Endodermal cell (in vitro differentiated cells): ENCODE results near the gene ZIC5. TPM values are rescaled to one million over a fixed set of nuclear protein-coding genes. Genes with fewer than 3 reads are reported as not detected.

ENCODE experiments used
- DNase-seq: peaks from one replicate; pipeline ENCODE4 v3.0.0-alpha.2; 2017
- H3K27ac ChIP-seq: 2 replicates; pipeline ENCODE4 v1.5.1; 2013; ENCODE audit warnings: mild to moderate bottlenecking, low read depth, low read length, moderate library complexity
- H3K27me3 ChIP-seq: 2 replicates; pipeline ENCODE4 v1.6.1; 2013; ENCODE audit warnings: mild to moderate bottlenecking, low read length, moderate library complexity; ENCODE audit not compliant: insufficient read depth, control insufficient read depth, poor library complexity, severe bottlenecking
- H3K36me3 ChIP-seq: 2 replicates; pipeline ENCODE4 v1.7.0; 2013; ENCODE audit warnings: mild to moderate bottlenecking, low read length, moderate library complexity; ENCODE audit not compliant: control insufficient read depth, insufficient read depth
- H3K4me1 ChIP-seq: one replicate; pipeline ENCODE4 v1.7.0; 2013; ENCODE audit warnings: low read length; ENCODE audit not compliant: control insufficient read depth, insufficient read depth
- H3K4me3 ChIP-seq: 2 replicates; pipeline ENCODE4 v1.5.1; 2013; ENCODE audit warnings: mild to moderate bottlenecking, low read length, moderate library complexity
- H3K9ac ChIP-seq: 2 replicates; pipeline ENCODE4 v1.6.1; 2013; ENCODE audit warnings: mild to moderate bottlenecking, low read length, moderate library complexity; ENCODE audit not compliant: poor library complexity, severe bottlenecking; ENCODE audit errors: extremely low read depth
- H3K9me3 ChIP-seq: 2 replicates; pipeline ENCODE4 v1.6.1; 2013; ENCODE audit warnings: mild to moderate bottlenecking, low read length, moderate library complexity; ENCODE audit not compliant: control insufficient read depth
- H3K27ac Mint-ChIP-seq: 2 replicates; pipeline ENCODE4 v1.8.0; 2020; ENCODE audit warnings: mixed read lengths
- H3K27me3 Mint-ChIP-seq: 2 replicates; pipeline ENCODE4 v1.8.0; 2021; ENCODE audit warnings: mild to moderate bottlenecking, mixed read lengths; ENCODE audit not compliant: insufficient read depth
- H3K36me3 Mint-ChIP-seq: 2 replicates; pipeline ENCODE4 v1.8.0; 2020; ENCODE audit warnings: low read depth, mixed read lengths
- H3K4me1 Mint-ChIP-seq: 2 replicates; pipeline ENCODE4 v1.8.0; 2020; ENCODE audit warnings: mixed read lengths
- H3K4me3 Mint-ChIP-seq: 2 replicates; pipeline ENCODE4 v1.8.0; 2020; ENCODE audit warnings: mild to moderate bottlenecking, moderate library complexity, mixed read lengths
- H3K9me3 Mint-ChIP-seq: 2 replicates; pipeline ENCODE4 v1.8.0; 2020; ENCODE audit warnings: mild to moderate bottlenecking, mixed read lengths
- WGBS, 2 experiments: methylation state at CpG; one replicate each; pipeline versions ENCODE4 v1.1.5 to v1.1.7; 2013; ENCODE audit warnings: missing lambda C conversion rate in 2 of 2, mixed read lengths in 1 of 2; ENCODE audit not compliant: insufficient coverage in 1 of 2, insufficient read length in 1 of 2; 5-methylcytosine and 5-hydroxymethylcytosine counted together
- total RNA-seq, 2 donors: library from RNA; stranded (reverse); fragmentation: NEBNext Ultra II Directional in 1 of 2; extraction: Animal tissue kit (Norgen Biotek cat#: 25700) in 1 of 2; gene quantifications; 2 replicates in 1 of 2; 3 replicates in 1 of 2; pipeline ENCODE4 v1.2.1, GENCODE V29; 2021
- TF ChIP-seq, protein P1 (sequence below): fragments of 200-600 bp; sonication (generic); conservative IDR thresholded peaks from 2 replicates; pipeline ENCODE4 v1.5.0; 2021; ENCODE audit warnings: antibody characterized with exemption, mild to moderate bottlenecking

ZIC5 gene
- total RNA-seq, 2 donors from 2014 or later: 11.0 to 13.7 TPM

DNA sequence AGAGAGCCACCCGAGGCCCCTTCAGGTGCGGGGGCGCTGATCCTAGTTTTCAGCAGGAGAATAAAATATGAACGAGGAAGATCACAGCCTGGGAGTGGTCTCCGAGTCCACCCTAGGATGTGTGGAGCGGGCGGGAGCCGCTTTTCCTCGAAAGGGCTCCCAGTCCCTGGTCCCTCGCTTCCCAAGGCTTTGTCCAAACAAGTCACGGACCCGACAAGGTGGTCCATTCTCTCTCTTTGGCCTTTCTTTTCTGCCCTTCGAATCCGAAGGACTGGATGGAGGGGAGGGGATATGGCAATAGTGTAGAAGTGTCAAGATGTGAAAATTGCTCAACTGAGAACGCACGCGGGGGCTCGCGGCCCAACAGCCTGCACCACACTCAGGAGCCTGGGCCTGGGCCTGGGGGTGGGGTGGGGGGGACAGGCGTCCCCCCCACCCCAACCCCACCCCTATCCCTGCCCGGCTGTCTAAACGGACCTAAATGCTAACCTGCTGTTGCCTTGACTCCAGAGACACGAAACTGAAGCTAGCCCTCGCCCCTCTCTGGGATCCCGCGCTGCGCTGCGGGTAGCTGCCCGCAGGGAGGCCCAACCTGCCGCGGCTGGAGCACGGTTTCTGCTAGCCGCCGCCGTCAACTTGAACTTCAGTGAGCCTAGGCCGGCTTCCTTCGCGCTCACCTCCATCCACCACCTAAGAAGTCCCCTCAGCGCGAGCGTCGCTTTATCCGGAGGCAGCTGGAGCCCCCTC lies 17.1 kb upstream of the ZIC5 start:
- H3K9me3 Mint-ChIP-seq: no peaks in the 10 kb centered on the region
- peaks cover 59% of the 10 kb centered on the region for H3K4me1 Mint-ChIP-seq
- peaks cover 21% of the 10 kb centered on the region for H3K27me3 Mint-ChIP-seq
- H3K4me1 ChIP-seq: peaks cover 13% of the 10 kb centered on the region
- 11 to 23% methylated on average over 23 to 37 of the region's 43 CpGs for WGBS, 2 experiments
- peak overlapping the region; percentile 34 for H3K9ac ChIP-seq
- H3K9me3 ChIP-seq: no peaks in the 10 kb centered on the region
- peak overlapping the region; percentile 94 for H3K4me3 Mint-ChIP-seq
- TF ChIP-seq, protein P1, sequence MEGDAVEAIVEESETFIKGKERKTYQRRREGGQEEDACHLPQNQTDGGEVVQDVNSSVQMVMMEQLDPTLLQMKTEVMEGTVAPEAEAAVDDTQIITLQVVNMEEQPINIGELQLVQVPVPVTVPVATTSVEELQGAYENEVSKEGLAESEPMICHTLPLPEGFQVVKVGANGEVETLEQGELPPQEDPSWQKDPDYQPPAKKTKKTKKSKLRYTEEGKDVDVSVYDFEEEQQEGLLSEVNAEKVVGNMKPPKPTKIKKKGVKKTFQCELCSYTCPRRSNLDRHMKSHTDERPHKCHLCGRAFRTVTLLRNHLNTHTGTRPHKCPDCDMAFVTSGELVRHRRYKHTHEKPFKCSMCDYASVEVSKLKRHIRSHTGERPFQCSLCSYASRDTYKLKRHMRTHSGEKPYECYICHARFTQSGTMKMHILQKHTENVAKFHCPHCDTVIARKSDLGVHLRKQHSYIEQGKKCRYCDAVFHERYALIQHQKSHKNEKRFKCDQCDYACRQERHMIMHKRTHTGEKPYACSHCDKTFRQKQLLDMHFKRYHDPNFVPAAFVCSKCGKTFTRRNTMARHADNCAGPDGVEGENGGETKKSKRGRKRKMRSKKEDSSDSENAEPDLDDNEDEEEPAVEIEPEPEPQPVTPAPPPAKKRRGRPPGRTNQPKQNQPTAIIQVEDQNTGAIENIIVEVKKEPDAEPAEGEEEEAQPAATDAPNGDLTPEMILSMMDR: peak; percentile 33
- H3K27me3 ChIP-seq: peaks cover 18% of the 10 kb centered on the region
- peaks cover 24% of the 10 kb centered on the region for H3K36me3 Mint-ChIP-seq
- peak; percentile 88 for DNase-seq
- peaks cover 33% of the 10 kb centered on the region for H3K36me3 ChIP-seq
- H3K27ac Mint-ChIP-seq: peak overlapping the region; percentile 84
- H3K4me3 ChIP-seq: peak overlapping the region; percentile 81
- peak overlapping the region; percentile 80 for H3K27ac ChIP-seq

DNA sequence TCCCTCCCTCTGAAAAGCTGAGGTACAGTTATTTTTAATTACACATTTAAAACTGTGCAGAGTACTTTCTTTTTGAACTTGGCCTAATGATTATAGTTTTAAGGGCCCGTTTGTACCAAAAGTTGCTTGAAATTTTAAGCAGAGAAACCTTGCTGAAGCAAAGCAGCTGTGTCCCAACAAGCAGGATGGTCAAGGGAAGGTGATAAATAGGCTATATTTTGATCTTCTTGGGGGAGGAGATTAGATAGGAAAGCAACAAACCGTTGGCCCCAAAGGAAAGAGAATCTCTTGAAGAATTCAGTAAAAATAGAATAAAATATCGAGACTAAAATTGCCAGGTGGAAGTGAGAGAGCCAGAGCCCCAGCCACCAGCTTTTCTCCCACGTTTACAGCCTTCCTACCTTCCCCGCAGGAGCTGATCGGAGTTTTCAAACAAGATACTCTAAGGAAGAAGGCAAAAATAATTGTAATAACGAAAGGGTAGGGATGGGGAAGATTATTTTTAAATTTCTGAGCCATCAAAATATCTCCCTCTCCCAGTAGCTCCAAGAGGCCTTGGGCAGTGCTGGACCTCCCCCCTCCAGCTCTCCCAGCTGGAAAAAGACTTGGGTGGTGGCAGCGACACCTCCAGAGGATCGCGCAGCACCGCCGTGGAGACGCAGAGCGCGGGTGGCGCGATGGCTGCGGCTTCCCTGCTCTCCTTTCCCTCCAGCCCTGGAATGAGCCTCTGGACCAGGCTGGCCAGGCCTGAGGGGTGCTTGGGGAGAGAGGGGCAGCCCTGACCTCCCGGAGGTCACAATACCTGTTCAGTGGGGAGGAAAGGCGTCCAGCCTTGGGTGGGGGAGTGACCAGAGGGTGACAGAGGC lies 15.8 kb upstream of the ZIC5 start:
- Mint-ChIP-seq H3K27ac (peak overlapping the region; percentile 85), H3K4me1 (peaks cover 48% of the 10 kb centered on the region), H3K4me3 (peak overlapping the region; percentile 94), H3K36me3 (peaks cover 37% of the 10 kb centered on the region), H3K27me3 (peaks cover 8% of the 10 kb centered on the region), H3K9me3 (no peaks in the 10 kb centered on the region)
- H3K9me3 ChIP-seq: no peaks in the 10 kb centered on the region
- peak overlapping the region; percentile 68 for H3K9ac ChIP-seq
- DNase-seq: peak; percentile 85
- H3K4me3 ChIP-seq: peak overlapping the region; percentile 81
- H3K4me1 ChIP-seq: peaks cover 10% of the 10 kb centered on the region
- H3K36me3 ChIP-seq: peaks cover 46% of the 10 kb centered on the region
- H3K27ac ChIP-seq: peak overlapping the region; percentile 81
- H3K27me3 ChIP-seq: peaks cover 4% of the 10 kb centered on the region
- WGBS, 2 experiments: 12 to 13% methylated on average over 3 to 18 of the region's 20 CpGs
- TF ChIP-seq, protein P1: no peak

DNA sequence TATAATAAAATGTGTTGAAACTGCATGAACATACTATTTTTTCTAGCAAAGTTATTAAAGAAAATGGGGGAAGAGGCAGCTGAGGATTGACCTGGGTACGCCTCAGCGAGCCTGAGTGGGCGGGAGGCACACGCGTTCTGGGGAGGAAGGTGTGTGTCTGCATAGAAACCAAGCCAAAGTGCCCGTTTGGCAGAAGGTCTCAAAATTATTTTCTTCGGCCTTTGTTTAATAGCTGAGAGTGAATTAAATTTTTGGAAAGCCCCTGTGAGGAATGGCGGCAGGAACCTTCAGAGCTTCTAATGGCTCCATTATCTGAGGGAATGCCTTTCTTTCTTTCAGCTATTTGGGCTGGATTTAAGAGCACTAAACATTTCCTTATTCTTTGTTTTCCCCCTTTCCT lies 15.2 kb upstream of the ZIC5 start:
- H3K9me3 Mint-ChIP-seq: no peaks in the 10 kb centered on the region
- 12 to 13% methylated on average over 7 to 8 of the region's 8 CpGs for WGBS, 2 experiments
- Histone ChIP-seq H3K9ac (peak overlapping the region; percentile 68), H3K9me3 (no peaks in the 10 kb centered on the region), H3K4me3 (peak overlapping the region; percentile 81), H3K27me3 (no peaks in the 10 kb centered on the region), H3K36me3 (peaks cover 48% of the 10 kb centered on the region), H3K27ac (peak overlapping the region; percentile 81), H3K4me1 (peaks cover 6% of the 10 kb centered on the region)
- peaks cover 42% of the 10 kb centered on the region for H3K4me1 Mint-ChIP-seq
- peak overlapping the region; percentile 85 for H3K27ac Mint-ChIP-seq
- peaks cover 6% of the 10 kb centered on the region for H3K27me3 Mint-ChIP-seq
- TF ChIP-seq, protein P1: no peak
- peak overlapping the region; percentile 94 for H3K4me3 Mint-ChIP-seq
- DNase-seq: peak; percentile 56
- peaks cover 37% of the 10 kb centered on the region for H3K36me3 Mint-ChIP-seq
